T47D (cell line): ENCODE measurements around the gene TM4SF18.
A peak's percentile ranks its signal among the peaks of the same experiment; 100 is the strongest.

Experiments
- DNase-seq, 2 experiments: peaks; one replicate each; pipeline versions ENCODE4 v3.0.0 to v3.0.0-alpha.2; 2011 to 2012; ENCODE audit warnings: low read depth in 1 of 2, low spot score in 1 of 2
- JUND ChIP-seq: IDR thresholded peaks from 2 replicates; pipeline ENCODE4 v1.6.1; 2012; ENCODE audit warnings: low read depth
- in situ Hi-C: cut with HindIII; loops from 2 replicates; pipeline ENCODE4 v1.10.0; 2016; ENCODE audit warnings: low sequenced_read_pairs, low pct_unique_long_range_greater_than_20kb

The TM4SF18 gene

DNA sequence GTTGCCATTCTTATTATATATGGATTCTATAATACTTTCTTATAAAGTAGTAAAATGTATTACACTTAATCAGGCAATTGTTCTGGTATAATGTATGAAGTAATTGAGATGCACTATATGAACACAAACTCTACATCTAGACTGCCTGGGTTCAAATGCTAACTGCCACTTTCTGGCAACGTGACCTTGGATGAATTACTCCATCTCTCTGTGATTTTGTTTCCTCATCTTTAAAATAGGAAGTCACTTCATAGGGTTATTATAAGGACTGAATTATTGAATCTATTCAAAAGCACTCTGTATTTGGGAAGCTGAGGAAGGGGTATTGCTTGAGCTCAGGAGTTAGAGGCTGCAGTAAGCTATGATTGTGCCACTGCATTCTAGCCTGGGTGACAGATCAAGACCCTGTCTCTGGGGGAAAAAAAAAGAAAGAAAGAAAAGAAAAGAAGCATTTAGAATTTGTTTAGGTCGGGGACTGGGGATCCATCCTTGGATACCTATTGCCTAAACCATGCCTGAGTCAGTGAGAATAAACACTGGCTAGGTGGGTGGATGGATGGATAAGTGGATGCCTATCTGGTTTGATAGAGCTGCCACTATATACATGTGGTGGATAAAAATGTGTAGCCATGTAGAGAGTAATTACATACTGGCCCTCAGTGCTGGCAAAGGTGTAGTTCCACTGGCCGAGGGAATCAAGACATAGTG is 41.5 kb upstream of the TM4SF18 start:
- TF ChIP-seq JUND, result no peak
- in situ Hi-C loops, result no loop called here
- no peak for DNase-seq

DNA sequence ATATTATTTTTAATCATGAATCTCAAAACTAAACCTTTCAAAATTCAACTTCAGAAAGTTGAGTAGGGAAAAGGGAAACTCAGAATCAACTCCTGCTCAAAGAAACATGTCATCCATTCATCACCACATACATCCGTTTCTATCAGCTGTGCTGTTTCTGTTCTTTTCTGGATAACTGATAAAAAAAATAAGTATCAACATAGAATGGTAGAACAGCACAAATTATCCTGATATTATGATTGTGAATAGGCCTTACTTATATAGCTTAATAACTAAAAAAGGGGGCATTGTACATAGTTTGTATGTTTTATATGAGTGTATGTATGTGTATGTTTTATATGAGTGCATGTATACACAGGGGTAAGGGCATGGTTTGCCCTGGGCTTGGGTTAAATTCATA is 41.0 kb upstream of the TM4SF18 start:
- DNase-seq, result no peak
- in situ Hi-C loops, result no loop called here
- TF ChIP-seq JUND, result no peak

DNA sequence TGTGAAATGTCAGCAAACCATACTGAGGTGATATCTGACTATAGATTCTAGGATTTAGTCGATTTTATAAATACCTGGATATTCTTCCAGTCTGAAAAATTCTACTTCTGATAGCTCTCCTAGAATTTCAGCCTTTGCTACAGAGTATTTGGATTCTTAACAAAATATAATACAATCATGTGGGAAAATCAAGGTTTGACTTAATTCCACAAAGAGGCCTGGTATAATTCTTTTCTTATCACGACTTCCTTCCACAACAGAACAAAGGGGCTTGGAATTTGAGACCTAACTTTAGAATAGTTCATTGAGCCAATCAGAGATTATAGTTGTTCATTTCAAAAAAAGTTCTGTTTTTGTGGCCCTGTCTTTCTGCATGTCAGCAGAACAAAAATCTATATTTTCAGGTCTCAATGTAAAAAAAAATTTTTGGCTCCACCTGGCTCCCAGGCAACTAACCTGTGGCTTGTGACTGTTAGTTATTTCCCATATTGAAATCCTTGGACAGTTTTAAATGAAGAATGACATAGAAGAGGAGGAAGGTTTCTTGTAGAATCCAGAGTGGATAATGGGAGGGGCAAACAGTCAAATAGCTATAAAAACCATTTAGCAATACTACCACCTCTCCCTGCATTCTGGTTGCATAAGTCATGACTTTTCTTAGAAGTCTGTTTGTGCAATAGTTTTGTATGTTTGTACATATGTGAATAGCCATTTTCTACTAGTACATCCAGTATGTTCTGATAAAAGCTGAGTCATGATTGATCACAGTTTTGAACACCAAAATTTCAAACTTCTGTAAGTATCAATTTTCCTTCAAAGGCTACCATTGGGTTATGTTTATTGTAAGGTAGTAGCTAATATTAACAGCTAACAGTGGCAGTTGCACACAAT is 40.0 kb upstream of the TM4SF18 start:
- in situ Hi-C loops, result no loop called here
- no peak for TF ChIP-seq JUND
- no peak for DNase-seq

DNA sequence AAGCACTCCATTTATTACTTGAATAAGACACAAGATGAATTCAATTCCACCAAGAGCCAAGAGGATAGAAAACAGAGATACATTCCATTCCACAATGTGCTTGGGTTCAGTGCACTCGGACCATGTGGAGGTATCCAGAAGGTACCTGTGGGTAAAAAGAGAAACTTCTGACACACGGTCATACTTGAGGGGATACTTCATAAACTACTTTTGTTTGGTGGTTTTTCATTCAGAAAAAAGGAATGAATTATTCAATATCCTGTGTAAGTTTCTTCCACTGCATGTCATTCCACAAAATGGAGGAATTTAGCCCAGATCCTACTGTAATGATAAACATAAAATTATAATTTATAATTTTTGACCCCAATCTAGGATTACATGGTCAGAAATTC is 38.3 kb upstream of the TM4SF18 start:
- in situ Hi-C loops, result no loop called here
- TF ChIP-seq JUND, result no peak
- no peak for DNase-seq

DNA sequence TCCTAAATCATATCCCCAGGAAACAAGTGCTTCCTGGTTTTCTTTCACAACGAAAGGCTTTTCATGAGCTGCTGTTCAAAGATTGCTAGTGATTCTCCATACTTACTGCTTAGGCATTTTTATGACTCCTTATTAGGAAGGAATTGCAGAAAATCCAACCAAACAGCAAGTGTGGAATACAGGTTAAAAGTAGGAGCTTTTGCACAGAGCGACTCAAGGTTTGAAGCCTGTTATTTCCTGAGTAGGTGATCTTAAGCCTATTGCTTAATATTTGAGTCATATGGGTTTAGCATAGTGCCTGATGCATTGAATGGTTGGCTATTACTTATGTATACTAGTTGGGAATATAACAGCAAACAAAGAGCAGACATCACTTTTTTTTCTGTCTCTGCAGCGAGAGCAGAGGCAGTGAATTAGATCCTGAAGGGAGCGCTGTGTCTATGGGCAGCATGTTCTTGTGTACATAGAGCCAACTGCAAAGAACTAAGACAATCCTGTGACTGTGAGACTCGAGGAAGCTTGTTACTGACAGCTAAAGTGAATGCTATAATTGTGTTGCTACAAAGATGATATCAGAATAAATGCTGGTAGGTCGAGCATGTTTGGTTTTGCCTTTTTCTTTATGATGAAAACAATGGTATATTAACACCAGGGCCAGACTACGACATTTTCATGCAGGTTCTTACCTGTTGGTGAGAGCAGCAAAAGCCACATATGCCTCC is 37.7 kb upstream of the TM4SF18 start:
- peak in 1 of 2 experiments; percentile 69 for DNase-seq
- no peak for TF ChIP-seq JUND
- in situ Hi-C loops, result no loop called here

DNA sequence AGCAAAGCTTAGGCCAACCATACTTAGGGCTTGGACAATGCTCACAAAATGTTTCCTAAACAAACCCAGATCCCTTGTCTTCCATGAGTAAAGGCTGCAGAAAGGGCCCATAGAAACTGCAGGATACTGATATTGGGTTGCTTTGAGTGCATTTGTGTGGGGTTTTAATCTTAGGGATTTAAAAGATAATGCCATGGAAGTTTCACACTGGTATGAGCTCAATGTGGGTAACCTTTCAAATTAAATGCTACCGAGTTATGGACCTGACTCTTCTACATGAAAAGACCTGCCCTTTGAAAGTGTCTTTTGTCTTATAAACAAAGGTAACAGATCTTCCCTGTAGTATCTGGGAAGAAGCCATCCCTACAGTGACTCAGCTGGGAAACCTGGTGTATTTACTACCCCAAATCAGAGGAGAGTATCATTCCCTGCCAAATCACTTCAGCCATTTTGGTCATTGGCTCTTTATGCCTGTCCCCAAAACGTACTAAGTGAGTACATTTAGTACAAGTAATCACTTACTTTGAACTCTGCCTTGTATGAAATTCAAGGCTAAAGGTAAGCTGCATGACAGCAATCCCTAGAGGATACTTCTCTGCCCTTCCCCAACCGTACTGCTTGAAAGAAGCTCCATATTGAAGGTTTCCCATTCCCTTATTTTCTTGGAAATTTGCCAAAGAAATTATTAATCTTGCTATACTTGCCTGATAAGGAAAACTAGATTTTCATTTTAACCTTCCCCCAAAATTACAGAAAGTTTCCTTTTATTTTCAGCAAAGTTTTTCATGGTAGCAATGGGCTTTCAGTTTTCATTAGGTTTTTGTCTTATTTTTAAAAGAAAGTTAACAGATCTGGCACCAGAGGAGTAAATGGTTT is 36.8 kb upstream of the TM4SF18 start:
- no peak for DNase-seq
- TF ChIP-seq JUND, result no peak
- in situ Hi-C loops, result no loop called here

DNA sequence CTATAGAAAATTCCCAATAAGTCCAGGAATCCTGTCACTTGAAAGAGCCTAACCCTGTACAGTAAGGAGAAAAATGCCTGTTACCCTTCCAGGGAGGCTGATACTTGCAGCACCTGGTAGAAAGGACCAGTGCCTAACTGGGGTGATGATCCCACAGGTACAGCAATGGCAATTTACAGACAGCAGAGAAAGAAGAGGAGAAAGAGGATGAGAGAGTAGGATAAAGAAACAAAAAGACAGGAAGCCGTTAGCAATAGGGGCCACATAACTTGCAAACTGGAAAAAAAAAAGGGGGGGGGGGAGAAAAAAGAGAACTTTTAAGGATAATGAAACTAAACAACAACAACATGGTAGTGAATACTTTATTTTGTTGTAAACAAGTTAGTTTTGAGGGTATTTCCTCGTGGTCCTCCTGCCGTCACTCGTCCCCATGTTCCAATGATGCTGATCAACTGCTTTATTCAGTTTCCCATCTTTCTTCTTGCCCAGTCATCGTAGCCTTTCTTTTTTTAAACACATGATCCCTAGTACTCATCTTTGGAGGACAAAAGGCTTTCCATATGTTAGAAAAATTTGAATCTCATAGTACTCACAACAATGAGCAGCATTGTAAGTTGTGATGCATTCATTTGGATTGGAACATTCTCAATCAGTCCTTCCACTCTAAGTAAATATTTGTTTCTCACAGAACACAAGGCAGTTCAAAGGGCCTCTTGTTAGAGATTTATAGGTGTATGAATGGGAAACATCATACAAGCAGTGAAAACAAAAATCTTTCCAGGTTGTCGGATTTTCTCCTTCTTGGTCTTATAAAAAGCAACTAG is 35.5 kb upstream of the TM4SF18 start:
- peak in 1 of 2 experiments; percentile 41 for DNase-seq
- TF ChIP-seq JUND, result no peak
- in situ Hi-C loops, result no loop called here

DNA sequence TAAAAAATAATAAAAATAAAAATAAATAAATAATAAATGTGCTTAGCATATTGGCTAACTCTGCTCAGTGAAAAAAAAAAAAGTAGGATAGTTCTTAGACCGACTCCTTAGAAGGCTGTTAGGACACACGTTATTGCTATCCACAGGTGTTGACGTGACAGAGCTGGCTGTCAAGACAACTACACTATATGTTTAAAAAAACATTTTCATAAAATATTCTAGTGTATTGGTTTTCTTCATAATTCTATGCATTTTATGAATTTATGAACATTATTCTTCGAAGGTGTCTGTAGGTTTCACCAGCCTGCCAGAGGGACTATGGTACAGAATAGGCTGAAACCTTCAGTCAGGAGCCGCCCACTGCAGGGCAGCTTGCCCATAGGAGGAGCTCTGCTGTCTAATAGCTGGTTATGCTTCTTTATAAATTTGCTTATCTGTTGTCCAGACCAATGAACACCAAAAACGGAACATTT is 34.8 kb upstream of the TM4SF18 start:
- no peak for DNase-seq
- in situ Hi-C loops, result no loop called here
- no peak for TF ChIP-seq JUND

DNA sequence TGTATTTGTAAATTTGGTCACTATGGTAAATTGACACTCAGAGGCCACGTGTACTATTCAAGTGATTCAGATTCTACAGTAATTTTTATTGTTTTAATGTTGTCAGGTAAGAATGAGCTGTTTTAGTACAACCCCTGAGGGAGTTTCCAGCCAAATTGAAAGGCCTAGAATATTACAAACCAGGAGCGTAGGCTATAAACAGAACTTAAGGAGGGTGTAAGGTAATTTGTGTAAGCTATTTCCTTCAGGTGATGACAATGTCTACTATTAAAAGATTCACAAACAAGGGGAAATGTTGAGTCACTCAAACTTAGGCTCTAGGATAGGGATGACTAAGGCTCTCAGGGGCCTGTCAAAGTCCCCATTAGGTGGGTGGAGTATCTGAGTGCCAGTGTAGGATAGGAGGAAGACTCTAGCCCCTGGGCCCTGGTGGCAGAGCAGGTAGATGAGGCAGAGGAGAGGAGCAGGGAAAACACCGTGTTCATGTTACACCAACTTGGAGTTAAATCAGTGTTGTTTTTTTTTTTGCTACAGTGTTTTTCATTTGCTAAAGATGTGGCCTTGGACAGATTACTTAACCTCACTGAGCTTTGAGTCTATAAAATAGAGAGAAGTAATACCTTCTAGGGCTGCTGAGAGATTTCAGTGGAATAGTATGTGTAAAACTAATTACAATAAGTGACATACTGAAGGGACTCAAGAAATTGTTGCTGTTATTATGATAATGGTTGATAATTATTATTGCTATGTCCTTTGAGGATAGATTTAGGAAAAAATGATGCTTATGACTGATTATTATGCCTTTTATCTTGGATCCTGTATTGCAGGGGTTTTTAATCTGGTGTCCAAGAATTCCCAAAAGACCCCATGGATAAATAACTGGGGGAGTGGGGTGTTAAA is 33.8 kb upstream of the TM4SF18 start:
- no peak for TF ChIP-seq JUND
- no peak for DNase-seq
- in situ Hi-C loops, result no loop called here

DNA sequence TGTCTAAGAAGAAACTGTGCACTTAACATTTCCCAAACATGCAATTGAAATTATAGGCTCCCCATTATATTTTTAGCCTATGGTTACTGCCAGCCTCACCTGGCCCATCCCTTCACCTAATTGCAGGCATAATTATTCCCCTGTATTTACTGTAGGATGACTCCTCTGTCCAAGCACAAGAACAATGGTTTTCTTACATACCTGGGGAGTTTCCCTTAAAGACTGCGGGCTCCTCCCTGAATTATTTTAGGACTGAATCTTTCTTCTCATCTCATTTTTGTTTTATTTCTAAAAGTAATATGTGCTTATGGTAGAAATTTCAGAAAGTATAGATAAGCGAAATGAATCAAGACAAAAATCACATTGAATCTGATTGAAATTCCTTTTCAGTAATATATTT is 32.6 kb upstream of the TM4SF18 start:
- in situ Hi-C loops, result no loop called here
- no peak for TF ChIP-seq JUND
- no peak for DNase-seq

DNA sequence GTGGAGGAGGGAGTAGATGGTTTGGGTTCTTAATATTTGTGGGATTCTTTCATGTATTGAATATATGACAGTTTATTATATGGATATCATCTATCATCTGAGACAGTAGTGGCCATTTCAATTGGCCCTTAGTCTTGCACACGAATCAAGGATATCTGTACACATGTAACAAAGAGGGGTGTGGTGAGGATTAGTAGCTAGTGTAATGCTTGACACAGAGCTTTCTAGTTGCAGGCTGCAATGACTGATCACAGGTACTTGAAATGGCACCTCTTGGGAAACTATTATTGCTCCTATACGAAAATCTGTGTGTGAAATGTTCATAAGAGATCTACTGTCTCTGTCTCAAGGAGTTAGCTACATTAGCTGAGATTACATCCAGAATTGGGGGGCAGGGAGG is 31.2 kb upstream of the TM4SF18 start:
- in situ Hi-C loops, result no loop called here
- DNase-seq, result no peak

More for the DNA sequence above, 31.2 kb upstream of the TM4SF18 start:
- no peak for TF ChIP-seq JUND
